Measurements from ENCODE around the gene CD68. TPM values are rescaled to one million over a fixed set of nuclear protein-coding genes. Genes with fewer than 3 reads are reported as not detected.
A peak's percentile ranks its signal among the peaks of the same experiment; 100 is the strongest.

CD68 gene
- total RNA-seq, 2 experiments from 2014 or later, result 32.5 to 33.9 TPM

GRCh38 chr17:7577327-7578199, 1.9 kb upstream of the CD68 start:
- Mint-ChIP-seq H3K9me3 (no peaks in the 10 kb centered on the region), H3K4me3 (peak overlapping the region; percentile 51), H3K36me3 (peaks cover 57% of the 10 kb centered on the region), H3K4me1 (peaks cover 67% of the 10 kb centered on the region), H3K27me3 (no peaks in the 10 kb centered on the region), H3K27ac (peak overlapping the region; percentile 67)
- POLR2A ChIA-PET, result no interaction called here
- no peak for DNase-seq
- ATAC-seq (ENCODE audit: low read depth), result no peak

GRCh38 chr17:7579834-7580603, 581 bp downstream of the CD68 start:
- Mint-ChIP-seq H3K27me3 (no peaks in the 10 kb centered on the region), H3K36me3 (peaks cover 41% of the 10 kb centered on the region), H3K9me3 (no peaks in the 10 kb centered on the region), H3K4me3 (peak overlapping the region; percentile 80), H3K4me1 (peaks cover 66% of the 10 kb centered on the region), H3K27ac (peak overlapping the region; percentile 96)
- ATAC-seq (ENCODE audit: low read depth) (no peak), DNase-seq (no peak)
- POLR2A ChIA-PET, result interaction anchor here (0.5 to 2.5 kb wide), 15 partner anchors 9 to 144 kb away, joined by 3 to 14 read pairs (median 4); partner anchors contain the start of genes FXR2, SAT2, SENP3 and SOX15

DNA sequence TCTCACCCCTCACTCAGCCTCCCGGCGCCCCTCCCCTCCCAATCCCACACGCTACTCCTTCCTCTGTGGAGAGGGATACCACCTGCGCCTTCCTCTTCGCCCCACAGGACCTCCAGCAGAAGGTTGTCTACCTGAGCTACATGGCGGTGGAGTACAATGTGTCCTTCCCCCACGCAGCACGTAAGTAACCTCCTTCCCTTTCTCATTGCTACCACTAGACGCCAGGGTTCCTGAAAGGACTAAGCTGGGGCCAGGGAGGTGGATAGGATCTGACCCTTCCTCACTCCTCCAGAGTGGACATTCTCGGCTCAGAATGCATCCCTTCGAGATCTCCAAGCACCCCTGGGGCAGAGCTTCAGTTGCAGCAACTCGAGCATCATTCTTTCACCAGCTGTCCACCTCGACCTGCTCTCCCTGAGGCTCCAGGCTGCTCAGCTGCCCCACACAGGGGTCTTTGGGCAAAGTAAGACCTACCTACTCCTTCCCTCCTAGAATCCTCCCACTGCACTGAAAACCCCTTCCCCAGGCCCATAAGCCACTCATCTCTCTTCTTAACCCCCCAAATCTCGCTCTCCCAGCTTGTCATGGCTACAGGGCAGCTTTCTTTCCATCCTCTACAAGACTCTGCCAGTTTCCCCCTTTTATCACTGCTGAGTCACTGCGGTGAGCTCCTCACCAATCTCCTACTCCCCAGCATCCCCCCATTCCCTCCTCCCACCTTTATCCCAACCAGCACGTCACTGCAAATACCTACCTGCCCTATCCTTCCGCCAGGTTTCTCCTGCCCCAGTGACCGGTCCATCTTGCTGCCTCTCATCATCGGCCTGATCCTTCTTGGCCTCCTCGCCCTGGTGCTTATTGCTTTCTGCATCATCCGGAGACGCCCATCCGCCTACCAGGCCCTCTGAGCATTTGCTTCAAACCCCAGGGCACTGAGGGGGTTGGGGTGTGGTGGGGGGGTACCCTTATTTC, 1.5 kb downstream of the CD68 start:
- peak overlapping the region; percentile 80 for H3K4me3 Mint-ChIP-seq
- H3K9me3 Mint-ChIP-seq, result no peaks in the 10 kb centered on the region
- ATAC-seq (ENCODE audit: low read depth) (no peak), DNase-seq (no peak)
- H3K36me3 Mint-ChIP-seq, result peaks cover 42% of the 10 kb centered on the region
- H3K4me1 Mint-ChIP-seq, result peaks cover 65% of the 10 kb centered on the region
- POLR2A ChIA-PET, result interaction anchor here (0.5 to 2.5 kb wide), 7 partner anchors 9 to 122 kb away, joined by 3 to 14 read pairs (median 6); partner anchors contain the start of genes FXR2, POLR2A, SOX15 and TP53
- H3K27me3 Mint-ChIP-seq, result no peaks in the 10 kb centered on the region
- H3K27ac Mint-ChIP-seq, result peak overlapping the region; percentile 96

DNA sequence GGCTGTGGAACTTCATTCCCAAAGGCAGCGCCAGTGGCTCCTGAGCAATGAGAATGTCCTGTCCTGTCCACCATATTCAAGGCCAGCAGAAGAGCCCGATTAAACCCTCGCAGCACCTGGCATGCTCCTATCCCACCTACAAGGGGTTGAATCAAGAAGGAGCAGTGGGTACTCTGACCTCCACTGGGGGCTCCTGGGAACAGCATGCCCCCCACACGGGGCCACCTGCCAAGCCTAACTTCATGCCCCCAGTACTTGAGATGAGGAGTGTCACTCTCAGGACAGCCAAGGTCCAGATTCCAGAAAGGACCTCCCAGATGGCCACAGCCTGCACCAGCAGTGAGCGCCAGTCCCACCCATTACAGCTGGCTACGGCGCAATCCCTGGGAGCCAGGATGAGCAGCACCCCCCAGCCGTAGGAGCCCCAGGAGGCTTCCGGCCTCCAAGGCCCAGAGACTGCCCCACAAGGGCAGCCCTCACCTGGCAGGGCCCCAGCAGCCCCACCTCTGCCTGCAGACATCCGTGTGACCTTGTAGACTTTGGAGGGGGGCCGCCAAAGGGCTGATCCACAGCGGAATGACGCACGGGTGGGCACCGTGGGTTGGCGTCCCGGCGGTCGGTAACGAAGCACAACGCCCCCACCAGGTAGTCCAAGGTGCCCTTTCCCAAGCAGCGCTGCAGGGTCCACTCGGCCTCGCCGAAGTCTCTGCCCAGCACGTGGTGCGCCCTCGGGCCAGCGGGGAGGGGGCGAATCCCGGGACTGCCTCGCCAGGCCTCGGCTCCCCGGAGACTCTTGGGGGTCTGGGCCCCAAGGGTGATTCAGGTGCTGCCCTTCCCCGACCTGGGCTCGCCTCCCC, 3.2 kb downstream of the CD68 start:
- H3K27me3 Mint-ChIP-seq, result no peaks in the 10 kb centered on the region
- DNase-seq (no peak), ATAC-seq (ENCODE audit: low read depth) (no peak)
- POLR2A ChIA-PET, result interaction anchor here (1.3 to 5.7 kb wide), 8 partner anchors 9 to 341 kb away, joined by 3 to 89 read pairs (median 10); partner anchors contain the start of genes FXR2, GABARAP, NEURL4 and SAT2
- peak overlapping the region; percentile 99 for H3K4me3 Mint-ChIP-seq
- peaks cover 56% of the 10 kb centered on the region for H3K4me1 Mint-ChIP-seq
- H3K27ac Mint-ChIP-seq, result peak overlapping the region; percentile 100
- no peaks in the 10 kb centered on the region for H3K9me3 Mint-ChIP-seq
- H3K36me3 Mint-ChIP-seq, result peaks cover 35% of the 10 kb centered on the region

GRCh38 chr17:7583253-7584109, 4.0 kb downstream of the CD68 start, which contains the start of gene MPDU1:
TSS of gene MPDU1 (plus strand) at chr17:7583852. CDS start at chr17:7583863, 11 bp downstream.
- POLR2A ChIA-PET, result interaction anchor here (0.7 to 5.7 kb wide), 18 partner anchors 10 to 538 kb away, joined by 3 to 89 read pairs (median 4); partner anchors contain the start of genes FXR2, GABARAP, NEURL4 and POLR2A

DNA sequence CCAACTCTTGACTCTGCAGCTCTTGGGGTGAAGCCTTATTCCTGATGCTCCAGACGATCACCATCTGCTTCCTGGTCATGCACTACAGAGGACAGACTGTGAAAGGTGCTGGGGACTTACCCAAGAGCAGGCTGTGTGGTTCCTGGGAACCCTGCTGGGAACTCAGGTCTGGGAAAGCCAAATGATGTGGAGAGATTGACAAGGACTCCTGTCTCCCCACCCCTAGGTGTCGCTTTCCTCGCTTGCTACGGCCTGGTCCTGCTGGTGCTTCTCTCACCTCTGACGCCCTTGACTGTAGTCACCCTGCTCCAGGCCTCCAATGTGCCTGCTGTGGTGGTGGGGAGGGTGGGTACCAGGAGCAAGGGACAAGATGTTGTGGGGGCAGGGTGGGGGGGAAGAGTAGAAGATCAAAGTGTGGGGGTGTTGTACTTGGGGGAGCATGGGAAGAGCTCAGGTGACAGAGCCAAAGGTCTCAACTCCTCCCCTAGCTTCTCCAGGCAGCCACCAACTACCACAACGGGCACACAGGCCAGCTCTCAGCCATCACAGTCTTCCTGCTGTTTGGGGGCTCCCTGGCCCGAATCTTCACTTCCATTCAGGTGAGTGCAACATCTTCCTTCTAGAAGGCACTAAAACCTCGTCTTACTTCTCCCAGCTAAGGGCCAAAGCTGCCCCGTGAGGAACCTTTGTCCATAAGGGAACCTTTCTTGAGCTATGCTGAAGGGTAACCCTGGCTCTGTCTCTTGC, 7.4 kb downstream of the CD68 start:
- Mint-ChIP-seq H3K4me3 (no peak overlapping the region), H3K36me3 (peaks cover 11% of the 10 kb centered on the region), H3K27ac (peak overlapping the region; percentile 45), H3K9me3 (no peaks in the 10 kb centered on the region), H3K4me1 (peaks cover 21% of the 10 kb centered on the region), H3K27me3 (no peaks in the 10 kb centered on the region)
- POLR2A ChIA-PET, result interaction anchor here (0.8 to 5.7 kb wide), 5 partner anchors 13 to 101 kb away, joined by 3 to 89 read pairs (median 5); partner anchors contain the start of genes FXR2, TP53 and WRAP53
- ATAC-seq (ENCODE audit: low read depth) (no peak), DNase-seq (no peak)

More at GRCh38 chr17:7583253-7584109, 4.0 kb downstream of the CD68 start, which contains the start of gene MPDU1:
- peaks cover 47% of the 10 kb centered on the region for H3K4me1 Mint-ChIP-seq
- H3K4me3 Mint-ChIP-seq, result peak within 1 kb of the TSS; percentile 99
- H3K27me3 Mint-ChIP-seq, result no peaks in the 10 kb centered on the region
- peaks cover 30% of the 10 kb centered on the region for H3K36me3 Mint-ChIP-seq
- H3K27ac Mint-ChIP-seq, result peak within 1 kb of the TSS; percentile 100
- ATAC-seq (ENCODE audit: low read depth), result peak; percentile 85
- DNase-seq, result peak; percentile 95
- H3K9me3 Mint-ChIP-seq, result no peaks in the 10 kb centered on the region

DNA sequence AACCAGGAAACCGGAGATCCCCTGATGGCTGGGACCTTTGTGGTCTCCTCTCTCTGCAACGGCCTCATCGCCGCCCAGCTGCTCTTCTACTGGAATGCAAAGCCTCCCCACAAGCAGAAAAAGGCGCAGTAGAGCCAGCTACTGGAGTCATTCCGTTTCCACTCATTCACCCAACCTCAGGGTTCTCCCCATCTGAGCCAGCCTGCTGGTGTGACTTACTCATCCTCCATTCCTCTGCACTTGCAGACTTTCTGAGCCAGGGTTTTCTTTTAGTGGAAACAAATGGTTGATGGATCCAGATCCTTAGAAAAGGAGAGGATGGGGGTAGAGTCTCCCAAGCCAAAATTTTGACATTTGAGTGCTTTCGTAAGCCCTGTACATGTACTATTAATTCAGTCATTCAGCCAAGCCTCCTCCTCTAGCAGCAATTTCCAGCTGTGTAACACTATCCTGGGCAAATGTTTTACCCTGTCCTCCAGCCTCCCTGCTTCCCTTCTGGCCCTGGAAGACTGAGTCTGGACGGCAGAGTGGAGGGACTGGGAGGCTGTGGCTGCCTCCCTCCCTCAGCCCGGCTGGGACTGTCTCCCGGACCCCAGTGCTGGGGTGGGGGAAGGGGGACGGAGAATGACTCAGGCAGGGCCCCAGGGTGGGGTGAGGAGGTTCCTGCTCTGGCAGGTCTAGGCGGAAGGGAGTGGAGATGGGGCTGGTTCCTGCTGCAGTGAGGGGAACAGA, 8.1 kb downstream of the CD68 start:
- Mint-ChIP-seq H3K36me3 (peaks cover 9% of the 10 kb centered on the region), H3K4me1 (peaks cover 14% of the 10 kb centered on the region), H3K27me3 (no peaks in the 10 kb centered on the region), H3K27ac (no peak overlapping the region), H3K9me3 (no peaks in the 10 kb centered on the region), H3K4me3 (no peak overlapping the region)
- POLR2A ChIA-PET, result interaction anchor here (0.8 to 5.7 kb wide), 5 partner anchors 14 to 100 kb away, joined by 3 to 89 read pairs (median 5); partner anchors contain the start of genes FXR2, TP53 and WRAP53
- DNase-seq (no peak), ATAC-seq (ENCODE audit: low read depth) (no peak)

DNA sequence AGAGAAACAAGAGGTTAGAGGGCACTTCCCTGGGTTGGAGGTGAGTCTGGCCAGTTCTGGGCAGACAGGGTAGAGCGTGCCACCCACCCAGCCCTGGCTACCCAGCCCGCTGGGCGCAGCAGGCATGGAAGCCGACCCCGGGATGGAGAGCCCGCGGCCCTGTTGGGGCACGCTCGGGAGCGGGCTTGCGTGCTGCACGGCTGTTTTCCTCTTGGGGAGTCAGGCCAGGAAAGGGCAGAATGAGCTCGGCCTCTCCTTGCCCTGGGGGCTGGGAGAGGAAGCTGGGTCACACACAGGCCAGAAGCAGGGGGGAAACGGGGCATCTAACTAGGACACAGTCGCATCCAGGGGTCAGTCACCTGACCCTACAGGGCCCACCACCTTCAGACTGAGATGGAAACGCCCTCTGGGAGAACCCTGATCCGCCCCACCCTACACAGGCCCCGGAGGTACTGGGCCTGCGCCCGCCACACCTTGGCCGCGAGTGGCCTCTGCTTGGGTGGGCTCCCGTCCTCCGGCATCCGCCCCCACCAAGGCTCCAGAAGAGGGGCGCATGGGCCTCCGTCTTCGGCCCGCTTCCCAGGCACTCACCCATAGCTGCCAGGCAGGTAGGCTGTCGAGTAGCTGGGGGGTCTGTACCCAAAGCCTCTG, 9.2 kb downstream of the CD68 start:
- Mint-ChIP-seq H3K27me3 (no peaks in the 10 kb centered on the region), H3K9me3 (no peaks in the 10 kb centered on the region), H3K4me1 (peaks cover 10% of the 10 kb centered on the region), H3K36me3 (peaks cover 11% of the 10 kb centered on the region), H3K27ac (no peak overlapping the region), H3K4me3 (no peak overlapping the region)
- ATAC-seq (ENCODE audit: low read depth), result no peak
- DNase-seq, result no peak
- POLR2A ChIA-PET, result interaction anchor here (0.9 to 2.4 kb wide), 9 partner anchors 9 to 152 kb away, joined by 3 to 10 read pairs (median 4); partner anchors contain the start of genes CD68, FGF11 and TP53

DNA sequence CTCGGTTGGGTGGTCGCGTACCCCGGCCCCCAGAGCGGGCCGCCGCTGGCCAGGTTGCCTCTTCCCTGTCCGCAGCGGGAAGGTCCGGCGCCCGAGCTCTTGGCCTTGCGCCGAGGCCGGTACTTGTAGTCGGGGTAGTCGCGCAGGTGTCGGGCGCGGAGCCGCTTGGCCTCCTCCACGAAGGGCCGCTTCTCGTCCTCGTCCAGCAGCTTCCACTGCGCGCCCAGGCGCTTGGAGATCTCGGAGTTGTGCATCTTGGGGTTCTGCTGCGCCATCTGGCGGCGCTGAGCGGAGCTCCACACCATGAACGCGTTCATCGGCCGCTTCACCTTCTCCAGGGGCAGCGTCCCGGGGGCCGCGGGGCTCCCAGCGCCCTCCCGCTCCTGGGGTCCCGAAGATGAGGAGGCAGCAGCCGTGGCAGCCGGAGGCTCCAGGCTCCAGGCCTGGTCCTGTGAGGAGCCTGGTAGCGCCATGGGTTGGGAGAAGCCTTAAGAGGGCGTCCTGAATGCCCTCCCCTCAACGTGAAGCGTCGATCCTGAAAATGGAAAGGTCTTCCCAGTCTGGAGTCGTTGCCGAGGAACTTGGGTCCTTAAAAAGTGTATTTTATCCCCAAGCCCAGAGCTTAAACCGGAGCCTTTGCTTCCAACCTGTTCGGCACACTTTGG, 9.9 kb downstream of the CD68 start:
- H3K27ac Mint-ChIP-seq, result no peak overlapping the region
- peaks cover 9% of the 10 kb centered on the region for H3K4me1 Mint-ChIP-seq
- peaks cover 16% of the 10 kb centered on the region for H3K36me3 Mint-ChIP-seq
- ATAC-seq (ENCODE audit: low read depth) (peak; percentile 81), DNase-seq (peak; percentile 81)
- H3K4me3 Mint-ChIP-seq, result no peak overlapping the region
- POLR2A ChIA-PET, result interaction anchor here (0.9 to 2.4 kb wide), 9 partner anchors 10 to 152 kb away, joined by 3 to 10 read pairs (median 4); partner anchors contain the start of genes CD68, FGF11 and TP53
- H3K27me3 Mint-ChIP-seq, result no peaks in the 10 kb centered on the region
- no peaks in the 10 kb centered on the region for H3K9me3 Mint-ChIP-seq

Data from activated naive CD8-positive, alpha-beta T cell treated with anti-CD3 and anti-CD28 coated beads, Interleukin-2, amount 10 ng/mL, durations not matched to agents 7 days and 5 days (primary cell).